ENCODE measurements around the gene BCHE. TPM values are rescaled to one million over a fixed set of nuclear protein-coding genes. Genes with fewer than 3 reads are reported as not detected.

Gene BCHE
- total RNA-seq, 1 experiment from 2014 or later = not detected

GRCh38 chr3:165729756-165730155 lies 107.5 kb downstream of the BCHE start:
- H3K27me3 Mint-ChIP-seq (ENCODE audit: insufficient read depth, unreplicated experiment) = no peaks in the 10 kb centered on the region

GRCh38 chr3:165728924-165729323 lies 108.3 kb downstream of the BCHE start:
- CTCF ChIA-PET = no interaction called here
- H3K36me3 Mint-ChIP-seq (ENCODE audit: insufficient read depth, unreplicated experiment) = no peaks in the 10 kb centered on the region
- TF ChIP-seq, protein P1, sequence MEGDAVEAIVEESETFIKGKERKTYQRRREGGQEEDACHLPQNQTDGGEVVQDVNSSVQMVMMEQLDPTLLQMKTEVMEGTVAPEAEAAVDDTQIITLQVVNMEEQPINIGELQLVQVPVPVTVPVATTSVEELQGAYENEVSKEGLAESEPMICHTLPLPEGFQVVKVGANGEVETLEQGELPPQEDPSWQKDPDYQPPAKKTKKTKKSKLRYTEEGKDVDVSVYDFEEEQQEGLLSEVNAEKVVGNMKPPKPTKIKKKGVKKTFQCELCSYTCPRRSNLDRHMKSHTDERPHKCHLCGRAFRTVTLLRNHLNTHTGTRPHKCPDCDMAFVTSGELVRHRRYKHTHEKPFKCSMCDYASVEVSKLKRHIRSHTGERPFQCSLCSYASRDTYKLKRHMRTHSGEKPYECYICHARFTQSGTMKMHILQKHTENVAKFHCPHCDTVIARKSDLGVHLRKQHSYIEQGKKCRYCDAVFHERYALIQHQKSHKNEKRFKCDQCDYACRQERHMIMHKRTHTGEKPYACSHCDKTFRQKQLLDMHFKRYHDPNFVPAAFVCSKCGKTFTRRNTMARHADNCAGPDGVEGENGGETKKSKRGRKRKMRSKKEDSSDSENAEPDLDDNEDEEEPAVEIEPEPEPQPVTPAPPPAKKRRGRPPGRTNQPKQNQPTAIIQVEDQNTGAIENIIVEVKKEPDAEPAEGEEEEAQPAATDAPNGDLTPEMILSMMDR (IDR thresholded peaks at IDR 0.05; ENCODE audit: insufficient read depth in 1 of 2, low read depth in 1 of 2, low read length in 1 of 2, severe bottlenecking in 1 of 2, unreplicated experiment in 1 of 2) = no peak
- no peaks in the 10 kb centered on the region for H3K36me3 ChIP-seq (ENCODE audit: control insufficient read depth, insufficient read depth, low read length)
- intact Hi-C loops (cut with micrococcal nuclease; ENCODE audit: unreplicated experiment) = no loop called here
- H3K4me3 ChIP-seq (ENCODE audit: low read depth, low read length) = no peak overlapping the region
- no peaks in the 10 kb centered on the region; the same call in 1 of the 2 replicates for H3K9me3 ChIP-seq
- no peak overlapping the region for H3K27ac Mint-ChIP-seq (ENCODE audit: unreplicated experiment)
- no TSS peak for BruUV-seq (replicated peaks)
- no peaks in the 10 kb centered on the region for H3K27me3 Mint-ChIP-seq (ENCODE audit: insufficient read depth, unreplicated experiment)
- no peaks in the 10 kb centered on the region for H3K27me3 ChIP-seq (replicated peaks; ENCODE audit: control insufficient read depth, insufficient read depth, low read length)
- H3K4me1 Mint-ChIP-seq (ENCODE audit: low read depth, unreplicated experiment) = no peaks in the 10 kb centered on the region
- no peak for DNase-seq
- H3K4me1 ChIP-seq = no peaks in the 10 kb centered on the region
- H3K4me3 Mint-ChIP-seq (ENCODE audit: unreplicated experiment) = no peak overlapping the region
- H3K9me3 Mint-ChIP-seq (ENCODE audit: unreplicated experiment) = no peaks in the 10 kb centered on the region
- POLR2A ChIA-PET = no interaction called here

More at GRCh38 chr3:165729756-165730155, 107.5 kb downstream of the BCHE start:
- ChIA-PET POLR2A (no interaction called here), CTCF (no interaction called here)
- TF ChIP-seq, protein P1 (IDR thresholded peaks at IDR 0.05; ENCODE audit: insufficient read depth in 1 of 2, low read depth in 1 of 2, low read length in 1 of 2, severe bottlenecking in 1 of 2, unreplicated experiment in 1 of 2) = no peak
- H3K27me3 ChIP-seq (replicated peaks; ENCODE audit: control insufficient read depth, insufficient read depth, low read length) = no peaks in the 10 kb centered on the region
- Mint-ChIP-seq H3K9me3 (ENCODE audit: unreplicated experiment) (no peaks in the 10 kb centered on the region), H3K4me3 (ENCODE audit: unreplicated experiment) (no peak overlapping the region), H3K27ac (ENCODE audit: unreplicated experiment) (no peak overlapping the region), H3K4me1 (ENCODE audit: low read depth, unreplicated experiment) (no peaks in the 10 kb centered on the region), H3K36me3 (ENCODE audit: insufficient read depth, unreplicated experiment) (no peaks in the 10 kb centered on the region)
- H3K4me1 ChIP-seq = no peaks in the 10 kb centered on the region
- no peak for DNase-seq
- BruUV-seq (replicated peaks) = no TSS peak
- intact Hi-C loops (cut with micrococcal nuclease; ENCODE audit: unreplicated experiment) = no loop called here
- H3K4me3 ChIP-seq (ENCODE audit: low read depth, low read length) = no peak overlapping the region
- no peaks in the 10 kb centered on the region; the same call in 1 of the 2 replicates for H3K9me3 ChIP-seq
- H3K36me3 ChIP-seq (ENCODE audit: control insufficient read depth, insufficient read depth, low read length) = no peaks in the 10 kb centered on the region

- TF ChIP-seq, protein P1 (IDR thresholded peaks at IDR 0.05; ENCODE audit: insufficient read depth in 1 of 2, low read depth in 1 of 2, low read length in 1 of 2, severe bottlenecking in 1 of 2, unreplicated experiment in 1 of 2) = no peak
- CTCF ChIA-PET = no interaction called here
- Mint-ChIP-seq H3K36me3 (ENCODE audit: insufficient read depth, unreplicated experiment) (no peaks in the 10 kb centered on the region), H3K27me3 (ENCODE audit: insufficient read depth, unreplicated experiment) (no peaks in the 10 kb centered on the region), H3K27ac (ENCODE audit: unreplicated experiment) (no peak overlapping the region), H3K4me3 (ENCODE audit: unreplicated experiment) (no peak overlapping the region), H3K4me1 (ENCODE audit: low read depth, unreplicated experiment) (no peaks in the 10 kb centered on the region), H3K9me3 (ENCODE audit: unreplicated experiment) (no peaks in the 10 kb centered on the region)
- POLR2A ChIA-PET = no interaction called here
- Histone ChIP-seq H3K36me3 (ENCODE audit: control insufficient read depth, insufficient read depth, low read length) (no peaks in the 10 kb centered on the region), H3K9me3 (0 out of 2 replicates have a peak, but pooled peaks cover 2% of the 10 kb centered on the region), H3K4me3 (ENCODE audit: low read depth, low read length) (no peak overlapping the region), H3K4me1 (no peaks in the 10 kb centered on the region), H3K27me3 (replicated peaks; ENCODE audit: control insufficient read depth, insufficient read depth, low read length) (no peaks in the 10 kb centered on the region)
- no TSS peak for BruUV-seq (replicated peaks)
- DNase-seq = no peak
- intact Hi-C loops (cut with micrococcal nuclease; ENCODE audit: unreplicated experiment) = no loop called here
These were observed 111.9 kb downstream of the BCHE start for GRCh38 chr3:165725296-165725695.
